C4-2B (cell line): Measurements from ENCODE around the gene DNER.

Experiments used
- H3K27ac ChIP-seq: fragments of 450-650 bp; 2 replicates; pipeline ENCODE4 v1.5.1; 2017
- ZFX ChIP-seq: fragments of 450-650 bp; IDR thresholded peaks from 2 replicates; pipeline ENCODE4 v1.6.1; 2017
- TF ChIP-seq, protein P1 (sequence below): fragments of 450-650 bp; conservative IDR thresholded peaks from 2 replicates; pipeline ENCODE4 v1.5.1; 2017; ENCODE audit warnings: mild to moderate bottlenecking

DNER gene

DNA sequence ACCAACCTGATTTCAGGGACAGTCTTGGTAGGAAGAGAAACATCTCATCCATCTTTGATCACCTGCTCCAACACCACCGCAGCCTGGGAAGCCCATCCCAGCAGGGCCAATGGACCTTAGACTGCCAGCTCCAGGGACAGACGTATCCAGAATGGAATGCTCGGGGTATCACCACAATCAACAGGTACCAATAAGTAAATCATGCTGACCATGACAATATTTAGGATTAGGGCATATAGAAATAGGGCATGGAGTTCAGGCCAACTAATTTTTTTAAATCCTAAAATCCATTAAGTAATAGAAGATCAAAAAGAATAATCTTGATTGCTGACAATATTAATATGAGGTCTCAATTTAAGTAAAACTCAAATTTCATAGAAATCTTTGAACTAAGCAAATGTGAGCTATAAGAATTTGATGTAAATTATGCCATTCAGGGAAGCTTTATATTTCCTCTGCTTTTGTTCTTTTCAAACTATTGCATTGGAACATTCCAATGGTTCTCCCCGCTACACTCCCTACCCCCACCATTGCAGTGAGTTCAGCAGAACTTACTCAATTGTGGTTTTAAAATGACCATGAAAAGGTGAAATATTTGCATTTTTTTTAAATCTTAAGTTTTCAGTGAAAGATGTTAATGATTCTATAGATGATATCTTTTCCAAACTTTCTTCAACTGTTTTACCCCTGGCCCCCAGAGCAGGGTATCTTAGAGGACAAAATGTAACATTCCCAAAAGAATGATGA is 138.6 kb downstream of the DNER start:
- TF ChIP-seq, protein P1, sequence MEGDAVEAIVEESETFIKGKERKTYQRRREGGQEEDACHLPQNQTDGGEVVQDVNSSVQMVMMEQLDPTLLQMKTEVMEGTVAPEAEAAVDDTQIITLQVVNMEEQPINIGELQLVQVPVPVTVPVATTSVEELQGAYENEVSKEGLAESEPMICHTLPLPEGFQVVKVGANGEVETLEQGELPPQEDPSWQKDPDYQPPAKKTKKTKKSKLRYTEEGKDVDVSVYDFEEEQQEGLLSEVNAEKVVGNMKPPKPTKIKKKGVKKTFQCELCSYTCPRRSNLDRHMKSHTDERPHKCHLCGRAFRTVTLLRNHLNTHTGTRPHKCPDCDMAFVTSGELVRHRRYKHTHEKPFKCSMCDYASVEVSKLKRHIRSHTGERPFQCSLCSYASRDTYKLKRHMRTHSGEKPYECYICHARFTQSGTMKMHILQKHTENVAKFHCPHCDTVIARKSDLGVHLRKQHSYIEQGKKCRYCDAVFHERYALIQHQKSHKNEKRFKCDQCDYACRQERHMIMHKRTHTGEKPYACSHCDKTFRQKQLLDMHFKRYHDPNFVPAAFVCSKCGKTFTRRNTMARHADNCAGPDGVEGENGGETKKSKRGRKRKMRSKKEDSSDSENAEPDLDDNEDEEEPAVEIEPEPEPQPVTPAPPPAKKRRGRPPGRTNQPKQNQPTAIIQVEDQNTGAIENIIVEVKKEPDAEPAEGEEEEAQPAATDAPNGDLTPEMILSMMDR, result no peak
- no peak for TF ChIP-seq ZFX
- no peak overlapping the region for H3K27ac ChIP-seq

DNA sequence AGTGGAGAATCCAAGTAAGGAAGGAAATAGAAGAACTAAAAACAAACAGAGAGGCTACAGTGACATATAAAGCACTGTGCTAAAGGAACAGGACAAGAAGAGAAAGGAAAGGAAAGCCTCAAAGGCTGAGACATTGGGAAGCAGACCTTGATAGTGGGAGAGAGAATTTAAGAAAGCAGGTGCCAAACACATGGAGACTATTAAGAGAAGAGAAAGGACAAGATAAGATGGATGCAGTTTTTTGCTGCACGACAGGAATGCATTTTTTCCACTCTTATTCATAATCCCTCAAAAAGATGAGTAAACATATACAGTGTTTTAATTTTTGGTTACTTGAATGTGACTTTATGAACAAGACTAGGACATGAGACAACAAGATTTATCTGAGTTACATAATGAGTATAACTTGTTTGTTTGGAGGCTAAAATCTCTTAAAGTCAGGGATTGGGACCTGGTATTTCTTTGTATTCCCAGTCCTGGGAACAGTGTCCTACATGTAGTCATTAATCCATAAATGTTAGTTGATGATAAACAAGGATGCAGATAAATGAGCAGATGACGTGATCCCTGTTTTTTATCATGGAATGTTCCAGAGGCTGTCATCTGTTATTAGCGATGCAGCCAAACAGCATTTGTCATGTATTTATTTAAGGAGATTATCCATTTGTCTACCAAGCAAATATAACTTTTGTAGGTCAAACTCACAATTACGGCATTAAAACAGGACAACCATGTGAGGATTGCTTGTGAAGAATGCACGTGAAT is 141.7 kb downstream of the DNER start:
- H3K27ac ChIP-seq, result no peak overlapping the region
- TF ChIP-seq, protein P1, result no peak
- TF ChIP-seq ZFX, result no peak

DNA sequence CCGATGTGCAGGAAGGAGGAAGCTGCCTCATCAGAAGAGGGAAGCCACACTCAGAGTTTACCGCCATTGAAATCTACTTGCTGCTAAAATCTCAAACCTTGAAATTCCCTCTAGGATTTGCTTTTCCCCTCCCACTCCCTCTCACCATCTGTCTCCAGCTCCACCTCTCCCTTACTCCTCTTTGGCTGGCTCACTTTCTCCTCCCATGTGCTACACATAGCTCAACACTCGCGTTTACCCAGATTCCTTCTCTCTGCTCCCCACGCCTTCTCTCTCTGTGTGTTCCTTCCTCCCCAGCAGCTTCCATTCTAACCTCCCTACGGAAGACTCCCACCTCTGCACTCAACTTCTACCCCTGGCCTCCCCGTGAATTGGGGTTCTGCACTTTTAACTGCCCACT is 143.1 kb downstream of the DNER start:
- no peak overlapping the region for H3K27ac ChIP-seq

GRCh38 chr2:229566370-229566769 is 148.0 kb downstream of the DNER start:
- no peak overlapping the region for H3K27ac ChIP-seq
- TF ChIP-seq, protein P1, result no peak
- no peak for TF ChIP-seq ZFX

More for the DNA sequence above, 143.1 kb downstream of the DNER start:
- TF ChIP-seq, protein P1, result no peak
- no peak for TF ChIP-seq ZFX

- H3K27ac ChIP-seq, result no peak overlapping the region
- no peak for TF ChIP-seq ZFX
- TF ChIP-seq, protein P1, result no peak
Measured at GRCh38 chr2:229564300-229564907, 150.0 kb downstream of the DNER start.

DNA sequence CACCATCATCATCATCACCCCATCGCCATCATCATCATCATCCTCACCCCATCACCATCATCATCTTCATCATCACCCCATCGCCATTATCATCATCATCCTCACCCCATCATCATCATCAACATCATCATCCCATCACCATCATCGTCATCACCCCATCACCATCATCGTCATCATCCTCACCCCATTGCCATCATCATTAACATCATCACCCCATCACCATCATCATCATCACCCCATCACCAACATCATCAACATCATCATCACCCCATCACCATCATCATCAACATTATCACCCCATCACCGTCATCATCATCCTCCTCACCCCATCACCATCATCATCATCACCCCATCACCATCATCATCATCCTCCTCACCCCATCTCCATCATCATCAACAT is 151.0 kb downstream of the DNER start:
- no peak overlapping the region for H3K27ac ChIP-seq
- TF ChIP-seq, protein P1, result no peak
- TF ChIP-seq ZFX, result no peak
